Stomach smooth muscle (tissue), 2 donors: ENCODE results near the gene DACH2.

Experiments used
- H3K27ac ChIP-seq: one replicate; pipeline ENCODE4 v1.7.0; 2013; ENCODE audit warnings: mild to moderate bottlenecking, low read length, inconsistent platforms
- H3K27me3 ChIP-seq, 2 donors: one replicate each; pipeline ENCODE4 v1.7.0; 2013; ENCODE audit warnings: low read length in 2 of 2; ENCODE audit not compliant: insufficient read depth in 2 of 2, control insufficient read depth in 1 of 2
- H3K36me3 ChIP-seq, 2 donors: one replicate each; pipeline ENCODE4 v1.7.0; 2013; ENCODE audit warnings: low read length in 2 of 2; ENCODE audit not compliant: control insufficient read depth in 2 of 2, insufficient read depth in 2 of 2
- H3K4me1 ChIP-seq: one replicate; pipeline ENCODE4 v1.7.0; 2013; ENCODE audit warnings: low read length; ENCODE audit not compliant: control insufficient read depth, insufficient read depth
- H3K4me3 ChIP-seq, 2 donors: one replicate each; pipeline ENCODE4 v1.7.0; 2013; ENCODE audit warnings: low read length in 2 of 2
- H3K9ac ChIP-seq, 2 donors: one replicate each; pipeline ENCODE4 v1.7.0; 2013; ENCODE audit warnings: low read length in 2 of 2, mild to moderate bottlenecking in 1 of 2
- H3K9me3 ChIP-seq, 2 donors: one replicate each; pipeline ENCODE4 v1.7.0; 2013; ENCODE audit warnings: low read length in 2 of 2; ENCODE audit not compliant: control insufficient read depth in 2 of 2
- donor health status: healthy.
- donor health status: Pancreatic carcinoma.

DACH2 gene

GRCh38 chrX:86714441-86714840, 566.2 kb downstream of the DACH2 start:
- Histone ChIP-seq H3K4me1 (no peaks in the 10 kb centered on the region), H3K27me3 (no peaks in the 10 kb centered on the region), H3K36me3 (no peaks in the 10 kb centered on the region), H3K9ac (no peak overlapping the region), H3K4me3 (no peak overlapping the region), H3K9me3 (no peaks in the 10 kb centered on the region), H3K27ac (no peak overlapping the region)

DNA sequence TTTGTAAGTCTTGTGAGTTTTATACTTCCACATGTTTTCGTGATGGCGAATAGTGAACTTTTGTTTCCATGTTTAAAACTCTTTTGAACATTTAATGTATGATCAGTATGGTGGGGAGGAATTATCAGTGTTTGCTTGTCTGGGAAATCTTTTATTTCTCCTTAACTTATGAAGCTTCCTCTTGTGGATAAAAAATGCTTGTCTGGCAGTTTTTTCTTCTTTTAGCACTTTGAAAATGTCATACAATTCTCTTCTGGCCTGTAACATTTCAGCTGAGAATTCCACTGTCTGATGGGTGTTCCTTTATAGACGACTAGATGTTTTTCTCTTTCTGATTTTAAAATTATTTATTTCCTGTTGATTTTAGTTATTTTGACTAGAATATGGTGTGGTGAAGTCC, 576.0 kb downstream of the DACH2 start:
- H3K27ac ChIP-seq: no peak overlapping the region
- H3K36me3 ChIP-seq: no peaks in the 10 kb centered on the region
- peaks cover 0 to 7% of the 10 kb centered on the region in 2 donors for H3K27me3 ChIP-seq
- no peaks in the 10 kb centered on the region for H3K9me3 ChIP-seq
- no peak overlapping the region for H3K9ac ChIP-seq
- no peak overlapping the region for H3K4me3 ChIP-seq
- H3K4me1 ChIP-seq: no peaks in the 10 kb centered on the region

GRCh38 chrX:86747091-86747490, 598.8 kb downstream of the DACH2 start:
- no peaks in the 10 kb centered on the region for H3K9me3 ChIP-seq
- no peaks in the 10 kb centered on the region for H3K4me1 ChIP-seq
- no peak overlapping the region for H3K4me3 ChIP-seq
- no peak overlapping the region for H3K9ac ChIP-seq
- no peaks in the 10 kb centered on the region for H3K27me3 ChIP-seq
- no peaks in the 10 kb centered on the region for H3K36me3 ChIP-seq
- H3K27ac ChIP-seq: no peak overlapping the region

GRCh38 chrX:86805241-86805640, 657.0 kb downstream of the DACH2 start:
- no peak overlapping the region for H3K27ac ChIP-seq
- H3K27me3 ChIP-seq: no peaks in the 10 kb centered on the region
- H3K4me3 ChIP-seq: no peak overlapping the region
- peaks cover 0 to 9% of the 10 kb centered on the region in 2 donors for H3K9me3 ChIP-seq
- no peaks in the 10 kb centered on the region for H3K4me1 ChIP-seq
- H3K9ac ChIP-seq: no peak overlapping the region
- no peaks in the 10 kb centered on the region for H3K36me3 ChIP-seq

GRCh38 chrX:86806786-86807185, 658.5 kb downstream of the DACH2 start:
- Histone ChIP-seq H3K4me1 (no peaks in the 10 kb centered on the region), H3K27ac (no peak overlapping the region), H3K9me3 (peaks cover 0 to 9% of the 10 kb centered on the region in 2 donors), H3K9ac (no peak overlapping the region), H3K27me3 (no peaks in the 10 kb centered on the region), H3K36me3 (no peaks in the 10 kb centered on the region), H3K4me3 (no peak overlapping the region)

- Histone ChIP-seq H3K27ac (no peak overlapping the region), H3K27me3 (no peaks in the 10 kb centered on the region), H3K4me3 (no peak overlapping the region), H3K9me3 (peaks cover 0 to 9% of the 10 kb centered on the region in 2 donors), H3K9ac (no peak overlapping the region), H3K4me1 (no peaks in the 10 kb centered on the region), H3K36me3 (no peaks in the 10 kb centered on the region)
These were observed 661.4 kb downstream of the DACH2 start for GRCh38 chrX:86809651-86810050.

GRCh38 chrX:86829786-86830185, 681.5 kb downstream of the DACH2 start:
- Histone ChIP-seq H3K27ac (no peak overlapping the region), H3K27me3 (no peaks in the 10 kb centered on the region)

GRCh38 chrX:86830685-86831084, 682.4 kb downstream of the DACH2 start:
- no peaks in the 10 kb centered on the region for H3K4me1 ChIP-seq
- H3K36me3 ChIP-seq: no peaks in the 10 kb centered on the region
- H3K9ac ChIP-seq: no peak overlapping the region
- H3K4me3 ChIP-seq: no peak overlapping the region
- H3K9me3 ChIP-seq: no peaks in the 10 kb centered on the region
- H3K27me3 ChIP-seq: no peaks in the 10 kb centered on the region
- no peak overlapping the region for H3K27ac ChIP-seq

More at GRCh38 chrX:86829786-86830185, 681.5 kb downstream of the DACH2 start:
- H3K4me1 ChIP-seq: no peaks in the 10 kb centered on the region
- no peak overlapping the region for H3K9ac ChIP-seq
- H3K4me3 ChIP-seq: no peak overlapping the region
- H3K9me3 ChIP-seq: no peaks in the 10 kb centered on the region
- H3K36me3 ChIP-seq: no peaks in the 10 kb centered on the region

DNA sequence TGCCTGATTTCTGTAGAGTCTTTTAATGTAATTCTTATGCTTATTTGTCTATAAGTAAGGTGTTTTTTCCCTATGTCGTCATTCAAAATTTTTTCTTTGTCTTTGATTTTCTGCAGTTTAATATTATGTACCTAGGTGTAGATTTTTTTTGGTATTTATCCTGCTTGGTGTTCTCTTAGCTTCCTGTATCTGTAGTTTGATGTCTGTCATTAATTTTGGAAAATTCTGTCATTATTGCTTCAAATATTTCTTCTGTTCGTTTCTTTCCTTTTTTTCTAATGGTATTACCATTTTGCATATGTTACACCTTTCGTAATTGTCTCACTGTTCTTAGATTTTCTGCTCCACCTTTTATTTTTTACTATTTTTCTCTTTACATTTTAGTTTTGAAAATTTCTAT, 696.9 kb downstream of the DACH2 start:
- no peaks in the 10 kb centered on the region for H3K9me3 ChIP-seq
- H3K4me3 ChIP-seq: no peak overlapping the region
- H3K27me3 ChIP-seq: no peaks in the 10 kb centered on the region
- H3K27ac ChIP-seq: no peak overlapping the region
- H3K4me1 ChIP-seq: no peaks in the 10 kb centered on the region
- no peak overlapping the region for H3K9ac ChIP-seq
- H3K36me3 ChIP-seq: no peaks in the 10 kb centered on the region
